SK-N-SH treated with all-trans-retinoic acid at 6 μM for 48 hours (cell line): ENCODE data around the gene OR1K1.
"Not testable (repeated sequence)": the region's sequence is repeated elsewhere in the genome, so short reads cannot be mapped to it uniquely, and the experiment has no call there.

Source experiments
- ATAC-seq: fragments of 200-7000 bp; cut with Tn5 transposase; 3 replicates; pipeline ENCODE4 v1.9.1; 2020; ENCODE audit warnings: mild to moderate bottlenecking, moderate library complexity
- ARNTL ChIP-seq: fragments of 450-650 bp; formaldehyde crosslinking; IDR thresholded peaks from 2 replicates; pipeline ENCODE4 v1.5.0; 2020; ENCODE audit warnings: low read depth, mild to moderate bottlenecking, moderate library complexity, borderline replicate concordance
- CSDC2 ChIP-seq: fragments of 250-450 bp; sonication (Bioruptor Pico); IDR thresholded peaks from 2 replicates; pipeline ENCODE4 v1.5.0; 2020; ENCODE audit warnings: mild to moderate bottlenecking, moderate library complexity
- ESRRG ChIP-seq: fragments of 250-450 bp; sonication (Bioruptor Pico); IDR thresholded peaks from 2 replicates; pipeline ENCODE4 v1.6.1; 2021; ENCODE audit warnings: mild to moderate bottlenecking
- GLIS3 ChIP-seq: fragments of 250-450 bp; sonication (Bioruptor Pico); IDR thresholded peaks from 2 replicates; pipeline ENCODE4 v1.5.0; 2020; ENCODE audit warnings: mild to moderate bottlenecking, moderate library complexity
- ISL1 ChIP-seq: fragments of 250-450 bp; sonication (Bioruptor Pico); IDR thresholded peaks from 2 replicates; pipeline ENCODE4 v2.1.2; 2022; ENCODE audit warnings: mild to moderate bottlenecking, moderate library complexity
- OSR1 ChIP-seq: fragments of 250-450 bp; sonication (Bioruptor Pico); IDR thresholded peaks from 2 replicates; pipeline ENCODE4 v1.8.0; 2022; ENCODE audit warnings: moderate library complexity, mild to moderate bottlenecking, inconsistent platforms
- PPARA ChIP-seq: fragments of 250-450 bp; sonication (Bioruptor Pico); IDR thresholded peaks from 2 replicates; pipeline ENCODE4 v1.5.0; 2020; ENCODE audit warnings: mild to moderate bottlenecking, borderline replicate concordance
- RARB ChIP-seq: fragments of 250-450 bp; sonication (Bioruptor Pico); IDR thresholded peaks from 2 replicates; pipeline ENCODE4 v1.8.0; 2021; ENCODE audit warnings: mild to moderate bottlenecking, moderate library complexity
- SNAI2 ChIP-seq: fragments of 250-450 bp; sonication (Bioruptor Pico); IDR thresholded peaks from 2 replicates; pipeline ENCODE4 v1.5.0; 2020; ENCODE audit warnings: mild to moderate bottlenecking, moderate library complexity
- TCF4 ChIP-seq: fragments of 250-450 bp; sonication (Bioruptor Pico); IDR thresholded peaks from 2 replicates; pipeline ENCODE4 v1.8.0; 2021; ENCODE audit warnings: mild to moderate bottlenecking, moderate library complexity, borderline replicate concordance
- TOX ChIP-seq: fragments of 250-450 bp; sonication (Bioruptor Pico); IDR thresholded peaks from 2 replicates; pipeline ENCODE4 v1.8.0; 2021; ENCODE audit warnings: mild to moderate bottlenecking, moderate library complexity, borderline replicate concordance
- ZFP3 ChIP-seq: fragments of 250-450 bp; sonication (Bioruptor Pico); IDR thresholded peaks from 2 replicates; pipeline ENCODE4 v1.5.0; 2020; ENCODE audit warnings: mild to moderate bottlenecking, moderate library complexity
- ZNF565 ChIP-seq: fragments of 450-650 bp; formaldehyde crosslinking; conservative IDR thresholded peaks from 2 replicates; pipeline ENCODE4 v1.5.0; 2020; ENCODE audit warnings: low read depth, mild to moderate bottlenecking, moderate library complexity
- ZNF70 ChIP-seq: fragments of 450-650 bp; formaldehyde crosslinking; IDR thresholded peaks from 2 replicates; pipeline ENCODE4 v1.5.0; 2020; ENCODE audit warnings: mild to moderate bottlenecking, moderate library complexity
- TF ChIP-seq, protein P1 (sequence below): fragments of 250-450 bp; sonication (Bioruptor Pico); IDR thresholded peaks from 2 replicates; pipeline ENCODE4 v1.5.0; 2020; ENCODE audit warnings: mild to moderate bottlenecking, moderate library complexity
- TF ChIP-seq, protein P2 (sequence below): fragments of 250-450 bp; sonication (Bioruptor Pico); IDR thresholded peaks from 2 replicates; pipeline ENCODE4 v1.8.0; 2020; ENCODE audit warnings: mild to moderate bottlenecking, moderate library complexity, borderline replicate concordance
- TF ChIP-seq, protein P3 (sequence below): fragments of 250-450 bp; sonication (Bioruptor Pico); IDR thresholded peaks from 2 replicates; pipeline ENCODE4 v1.5.1; 2021; ENCODE audit warnings: mild to moderate bottlenecking, moderate library complexity
- TF ChIP-seq, protein P4 (sequence below): fragments of 250-450 bp; sonication (Bioruptor Pico); IDR thresholded peaks from 2 replicates; pipeline ENCODE4 v1.8.0; 2021; ENCODE audit warnings: low read depth, mild to moderate bottlenecking, moderate library complexity, borderline replicate concordance

The OR1K1 gene

DNA sequence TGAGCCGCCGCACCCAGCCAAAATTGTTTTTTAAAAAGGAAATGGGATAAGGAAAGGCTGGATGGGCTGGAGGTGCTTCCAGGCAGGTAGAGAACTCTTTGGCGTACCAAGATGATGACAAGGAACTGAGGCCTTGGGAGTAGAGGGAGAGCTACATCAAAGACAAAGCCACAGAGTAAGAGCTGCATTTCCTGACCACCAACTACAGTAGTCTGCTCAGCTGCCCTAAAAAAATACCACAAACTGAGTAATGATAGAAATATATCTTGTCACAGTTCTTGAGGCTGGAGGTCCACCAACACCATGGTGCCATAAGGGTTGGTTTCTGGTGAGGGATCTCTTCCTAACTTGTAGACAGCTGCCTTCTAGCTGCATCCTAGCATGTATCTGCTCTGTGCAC lies 8.2 kb downstream of the OR1K1 start:
- no peak for ATAC-seq
- TF ChIP-seq ISL1 (CRISPR knock-in tag): no peak

DNA sequence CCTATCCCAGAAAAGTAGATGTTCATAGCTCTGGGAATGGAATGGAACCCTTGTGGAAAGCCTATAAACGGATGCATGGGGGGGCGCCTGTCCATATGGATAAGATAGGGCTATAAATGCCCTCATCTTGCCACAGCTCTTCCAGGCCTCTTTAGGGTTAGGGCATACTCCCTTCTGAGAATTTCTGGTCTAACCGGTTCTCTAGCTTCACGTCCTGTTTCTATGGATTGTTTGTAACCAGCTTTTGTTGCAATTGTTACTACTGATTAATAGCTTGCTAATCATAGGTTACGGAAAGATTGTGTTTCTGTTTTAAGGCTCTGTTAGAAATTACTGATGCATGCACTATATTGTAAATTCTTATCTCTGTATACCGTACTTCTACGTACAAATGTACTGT lies 9.3 kb downstream of the OR1K1 start:
- ATAC-seq: not testable (repeated sequence)

DNA sequence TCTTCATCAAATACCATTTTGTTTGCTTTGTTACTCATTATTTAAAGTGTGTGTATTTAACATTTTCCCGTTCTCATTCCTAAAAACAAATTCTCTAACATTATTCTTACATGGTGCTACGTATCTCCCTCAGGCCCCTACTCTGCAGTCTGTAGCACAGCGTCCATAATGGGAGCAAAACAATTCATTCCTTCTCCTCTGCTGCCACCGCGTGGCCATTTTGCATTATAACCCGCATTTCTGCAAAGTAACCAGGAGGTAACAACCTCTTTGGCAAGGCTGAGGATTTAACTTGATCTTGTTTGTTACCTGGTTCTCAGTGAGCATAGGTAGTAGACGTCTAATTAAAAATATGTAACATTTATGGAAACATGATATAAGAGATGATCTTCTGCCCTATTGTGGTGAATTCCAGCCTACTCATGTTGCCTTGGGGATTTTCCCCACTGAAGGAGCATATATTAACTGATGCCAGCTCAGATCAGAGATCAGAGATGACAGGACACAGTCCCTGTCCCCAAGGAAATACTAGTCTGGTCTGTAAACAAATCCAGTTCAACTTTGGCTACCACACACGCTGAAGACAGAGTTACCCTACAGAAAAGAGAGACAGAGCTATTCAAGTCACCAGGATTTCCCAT lies 10.5 kb downstream of the OR1K1 start:
- ATAC-seq: peak; percentile 97

DNA sequence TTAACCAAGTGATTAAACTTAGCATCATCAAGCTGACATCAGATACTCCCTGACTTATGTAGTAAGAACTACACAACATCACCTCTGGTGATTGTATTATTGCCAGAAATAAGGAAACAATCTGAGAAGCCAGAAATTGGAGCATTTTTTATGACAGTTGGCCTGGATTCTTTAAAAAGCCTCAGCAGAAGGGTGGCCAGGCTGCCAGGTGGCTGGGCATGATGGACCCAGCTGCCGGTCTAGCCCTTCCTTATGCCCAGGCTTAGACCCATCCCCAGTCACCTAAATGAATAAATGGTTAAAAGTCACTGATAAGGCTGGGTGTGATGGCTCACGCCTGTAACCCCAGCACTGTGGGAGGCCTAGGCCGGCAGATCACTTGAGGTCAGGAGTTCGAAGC lies 12.8 kb downstream of the OR1K1 start:
- no peak for ATAC-seq
- TF ChIP-seq, protein P1, sequence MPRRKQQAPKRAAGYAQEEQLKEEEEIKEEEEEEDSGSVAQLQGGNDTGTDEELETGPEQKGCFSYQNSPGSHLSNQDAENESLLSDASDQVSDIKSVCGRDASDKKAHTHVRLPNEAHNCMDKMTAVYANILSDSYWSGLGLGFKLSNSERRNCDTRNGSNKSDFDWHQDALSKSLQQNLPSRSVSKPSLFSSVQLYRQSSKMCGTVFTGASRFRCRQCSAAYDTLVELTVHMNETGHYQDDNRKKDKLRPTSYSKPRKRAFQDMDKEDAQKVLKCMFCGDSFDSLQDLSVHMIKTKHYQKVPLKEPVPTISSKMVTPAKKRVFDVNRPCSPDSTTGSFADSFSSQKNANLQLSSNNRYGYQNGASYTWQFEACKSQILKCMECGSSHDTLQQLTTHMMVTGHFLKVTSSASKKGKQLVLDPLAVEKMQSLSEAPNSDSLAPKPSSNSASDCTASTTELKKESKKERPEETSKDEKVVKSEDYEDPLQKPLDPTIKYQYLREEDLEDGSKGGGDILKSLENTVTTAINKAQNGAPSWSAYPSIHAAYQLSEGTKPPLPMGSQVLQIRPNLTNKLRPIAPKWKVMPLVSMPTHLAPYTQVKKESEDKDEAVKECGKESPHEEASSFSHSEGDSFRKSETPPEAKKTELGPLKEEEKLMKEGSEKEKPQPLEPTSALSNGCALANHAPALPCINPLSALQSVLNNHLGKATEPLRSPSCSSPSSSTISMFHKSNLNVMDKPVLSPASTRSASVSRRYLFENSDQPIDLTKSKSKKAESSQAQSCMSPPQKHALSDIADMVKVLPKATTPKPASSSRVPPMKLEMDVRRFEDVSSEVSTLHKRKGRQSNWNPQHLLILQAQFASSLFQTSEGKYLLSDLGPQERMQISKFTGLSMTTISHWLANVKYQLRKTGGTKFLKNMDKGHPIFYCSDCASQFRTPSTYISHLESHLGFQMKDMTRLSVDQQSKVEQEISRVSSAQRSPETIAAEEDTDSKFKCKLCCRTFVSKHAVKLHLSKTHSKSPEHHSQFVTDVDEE: no peak
- no peak for TF ChIP-seq PPARA (CRISPR knock-in tag)
- no peak for TF ChIP-seq TCF4 (CRISPR knock-in tag)
- no peak for TF ChIP-seq SNAI2
- no peak for TF ChIP-seq ZNF565
- TF ChIP-seq, protein P2, sequence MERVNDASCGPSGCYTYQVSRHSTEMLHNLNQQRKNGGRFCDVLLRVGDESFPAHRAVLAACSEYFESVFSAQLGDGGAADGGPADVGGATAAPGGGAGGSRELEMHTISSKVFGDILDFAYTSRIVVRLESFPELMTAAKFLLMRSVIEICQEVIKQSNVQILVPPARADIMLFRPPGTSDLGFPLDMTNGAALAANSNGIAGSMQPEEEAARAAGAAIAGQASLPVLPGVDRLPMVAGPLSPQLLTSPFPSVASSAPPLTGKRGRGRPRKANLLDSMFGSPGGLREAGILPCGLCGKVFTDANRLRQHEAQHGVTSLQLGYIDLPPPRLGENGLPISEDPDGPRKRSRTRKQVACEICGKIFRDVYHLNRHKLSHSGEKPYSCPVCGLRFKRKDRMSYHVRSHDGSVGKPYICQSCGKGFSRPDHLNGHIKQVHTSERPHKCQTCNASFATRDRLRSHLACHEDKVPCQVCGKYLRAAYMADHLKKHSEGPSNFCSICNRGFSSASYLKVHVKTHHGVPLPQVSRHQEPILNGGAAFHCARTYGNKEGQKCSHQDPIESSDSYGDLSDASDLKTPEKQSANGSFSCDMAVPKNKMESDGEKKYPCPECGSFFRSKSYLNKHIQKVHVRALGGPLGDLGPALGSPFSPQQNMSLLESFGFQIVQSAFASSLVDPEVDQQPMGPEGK (CRISPR knock-in tag): no peak
- no peak for TF ChIP-seq OSR1
- TF ChIP-seq, protein P3, sequence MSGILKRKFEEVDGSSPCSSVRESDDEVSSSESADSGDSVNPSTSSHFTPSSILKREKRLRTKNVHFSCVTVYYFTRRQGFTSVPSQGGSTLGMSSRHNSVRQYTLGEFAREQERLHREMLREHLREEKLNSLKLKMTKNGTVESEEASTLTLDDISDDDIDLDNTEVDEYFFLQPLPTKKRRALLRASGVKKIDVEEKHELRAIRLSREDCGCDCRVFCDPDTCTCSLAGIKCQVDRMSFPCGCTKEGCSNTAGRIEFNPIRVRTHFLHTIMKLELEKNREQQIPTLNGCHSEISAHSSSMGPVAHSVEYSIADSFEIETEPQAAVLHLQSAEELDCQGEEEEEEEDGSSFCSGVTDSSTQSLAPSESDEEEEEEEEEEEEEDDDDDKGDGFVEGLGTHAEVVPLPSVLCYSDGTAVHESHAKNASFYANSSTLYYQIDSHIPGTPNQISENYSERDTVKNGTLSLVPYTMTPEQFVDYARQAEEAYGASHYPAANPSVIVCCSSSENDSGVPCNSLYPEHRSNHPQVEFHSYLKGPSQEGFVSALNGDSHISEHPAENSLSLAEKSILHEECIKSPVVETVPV (CRISPR knock-in tag): no peak
- no peak for TF ChIP-seq CSDC2
- no peak for TF ChIP-seq TOX (CRISPR knock-in tag)
- no peak for TF ChIP-seq ESRRG (CRISPR knock-in tag)
- TF ChIP-seq GLIS3 (CRISPR knock-in tag): no peak
- TF ChIP-seq RARB (CRISPR knock-in tag): no peak

More for the DNA sequence above, 10.5 kb downstream of the OR1K1 start:
- TF ChIP-seq, protein P1: no peak
- TF ChIP-seq, protein P4, sequence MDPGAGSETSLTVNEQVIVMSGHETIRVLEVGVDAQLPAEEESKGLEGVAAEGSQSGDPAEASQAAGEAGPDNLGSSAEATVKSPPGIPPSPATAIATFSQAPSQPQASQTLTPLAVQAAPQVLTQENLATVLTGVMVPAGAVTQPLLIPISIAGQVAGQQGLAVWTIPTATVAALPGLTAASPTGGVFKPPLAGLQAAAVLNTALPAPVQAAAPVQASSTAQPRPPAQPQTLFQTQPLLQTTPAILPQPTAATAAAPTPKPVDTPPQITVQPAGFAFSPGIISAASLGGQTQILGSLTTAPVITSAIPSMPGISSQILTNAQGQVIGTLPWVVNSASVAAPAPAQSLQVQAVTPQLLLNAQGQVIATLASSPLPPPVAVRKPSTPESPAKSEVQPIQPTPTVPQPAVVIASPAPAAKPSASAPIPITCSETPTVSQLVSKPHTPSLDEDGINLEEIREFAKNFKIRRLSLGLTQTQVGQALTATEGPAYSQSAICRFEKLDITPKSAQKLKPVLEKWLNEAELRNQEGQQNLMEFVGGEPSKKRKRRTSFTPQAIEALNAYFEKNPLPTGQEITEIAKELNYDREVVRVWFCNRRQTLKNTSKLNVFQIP: no peak
- TF ChIP-seq ZFP3 (CRISPR knock-in tag): no peak
- no peak for TF ChIP-seq ARNTL (CRISPR knock-in tag)
- TF ChIP-seq GLIS3 (CRISPR knock-in tag): no peak
- TF ChIP-seq ZNF70 (CRISPR knock-in tag): no peak
- TF ChIP-seq TCF4 (CRISPR knock-in tag): no peak
- no peak for TF ChIP-seq RARB (CRISPR knock-in tag)
- TF ChIP-seq ESRRG (CRISPR knock-in tag): no peak
- TF ChIP-seq ISL1 (CRISPR knock-in tag): no peak
